Measurements from ENCODE around the gene NT5M.

- no peak for TF ChIP-seq EZH2 (IDR thresholded peaks at IDR 0.05; ENCODE audit: low read length, missing control alignments)
- TF ChIP-seq CTCF (conservative IDR thresholded peaks at IDR 0.05 in 1 of 2, IDR thresholded peaks at IDR 0.05 in 1 of 2; ENCODE audit: low read depth in 1 of 2, low read length in 2 of 2), result no peak
Observed at GRCh38 chr17:17384291-17384615, 81.1 kb downstream of the NT5M start.
